ENCODE data around the gene RNF32.

DNA sequence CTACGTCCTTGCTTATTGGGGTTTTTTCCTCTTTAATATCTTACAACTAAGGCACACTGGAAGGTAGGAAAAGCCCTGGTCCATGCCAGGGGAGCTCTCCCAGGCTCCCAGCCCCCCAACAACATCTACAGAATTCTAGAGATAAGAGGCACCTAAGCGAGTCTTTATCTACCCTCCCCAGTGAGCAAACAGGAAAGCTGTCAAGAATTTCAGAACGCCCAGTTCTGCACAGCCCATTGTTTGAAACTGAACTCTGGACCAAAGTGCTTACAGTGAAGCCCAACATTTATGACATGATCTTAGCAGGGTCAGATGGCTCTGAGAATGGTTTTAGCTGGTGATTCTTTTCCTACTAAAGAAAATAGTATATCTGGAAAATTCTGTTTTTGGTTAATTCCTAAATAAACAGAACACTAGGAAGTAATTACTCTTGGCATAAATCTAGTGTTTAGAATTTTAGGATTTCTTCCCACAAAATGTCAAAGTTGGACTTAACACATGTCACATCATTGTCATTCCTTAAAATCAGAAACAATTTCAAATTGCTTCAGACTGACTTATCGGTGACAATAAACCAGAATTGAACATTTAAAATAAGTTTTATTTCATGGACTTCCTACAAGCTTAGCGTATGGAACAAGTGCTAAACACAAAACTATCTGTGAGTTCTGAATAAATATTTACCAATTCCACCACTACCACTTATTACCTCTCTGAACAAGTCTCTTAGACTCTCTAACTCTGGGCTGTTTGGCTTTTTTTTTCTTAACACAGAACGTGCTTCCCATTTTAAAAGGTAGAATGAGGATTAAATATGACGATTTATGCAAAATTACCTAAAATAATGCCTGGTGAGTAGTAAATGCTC, 31.3 kb upstream of the RNF32 start:
- peak in 1 of 2 donors; percentile 21 for TF ChIP-seq POLR2A (IDR thresholded peaks at IDR 0.05)
- TF ChIP-seq, protein P1, sequence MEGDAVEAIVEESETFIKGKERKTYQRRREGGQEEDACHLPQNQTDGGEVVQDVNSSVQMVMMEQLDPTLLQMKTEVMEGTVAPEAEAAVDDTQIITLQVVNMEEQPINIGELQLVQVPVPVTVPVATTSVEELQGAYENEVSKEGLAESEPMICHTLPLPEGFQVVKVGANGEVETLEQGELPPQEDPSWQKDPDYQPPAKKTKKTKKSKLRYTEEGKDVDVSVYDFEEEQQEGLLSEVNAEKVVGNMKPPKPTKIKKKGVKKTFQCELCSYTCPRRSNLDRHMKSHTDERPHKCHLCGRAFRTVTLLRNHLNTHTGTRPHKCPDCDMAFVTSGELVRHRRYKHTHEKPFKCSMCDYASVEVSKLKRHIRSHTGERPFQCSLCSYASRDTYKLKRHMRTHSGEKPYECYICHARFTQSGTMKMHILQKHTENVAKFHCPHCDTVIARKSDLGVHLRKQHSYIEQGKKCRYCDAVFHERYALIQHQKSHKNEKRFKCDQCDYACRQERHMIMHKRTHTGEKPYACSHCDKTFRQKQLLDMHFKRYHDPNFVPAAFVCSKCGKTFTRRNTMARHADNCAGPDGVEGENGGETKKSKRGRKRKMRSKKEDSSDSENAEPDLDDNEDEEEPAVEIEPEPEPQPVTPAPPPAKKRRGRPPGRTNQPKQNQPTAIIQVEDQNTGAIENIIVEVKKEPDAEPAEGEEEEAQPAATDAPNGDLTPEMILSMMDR (IDR thresholded peaks at IDR 0.05), result no peak

All from Peyer's patch (tissue), 4 donors.